GM04504 (cell line): ENCODE measurements around the gene RRP1B.
A peak's percentile ranks its signal among the peaks of the same experiment; 100 is the strongest.

Experiments used
- DNase-seq: peaks from one replicate; pipeline ENCODE4 v3.0.0-alpha.2; 2012; ENCODE audit warnings: low read depth

The RRP1B gene

DNA sequence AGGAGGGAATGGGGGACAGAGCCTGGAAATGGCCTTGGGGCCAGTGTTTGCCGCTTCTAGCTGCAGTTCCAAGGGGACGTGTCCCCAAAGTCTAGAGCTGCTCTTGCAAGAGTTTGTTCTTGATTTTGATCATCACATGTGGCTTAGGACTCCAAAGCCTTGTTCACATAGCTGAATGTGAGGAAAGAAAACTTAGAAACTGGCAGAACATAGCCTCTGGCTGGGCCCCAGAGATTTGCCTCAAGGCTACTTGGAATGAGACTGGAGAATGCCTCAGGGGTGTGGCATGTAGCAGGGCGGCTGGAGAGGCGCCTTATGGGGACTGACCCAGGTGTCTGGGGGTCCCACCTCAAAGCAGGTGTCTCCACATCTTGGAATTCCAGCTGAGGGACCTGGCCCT is 61.8 kb downstream of the RRP1B start:
- no peak for DNase-seq

DNA sequence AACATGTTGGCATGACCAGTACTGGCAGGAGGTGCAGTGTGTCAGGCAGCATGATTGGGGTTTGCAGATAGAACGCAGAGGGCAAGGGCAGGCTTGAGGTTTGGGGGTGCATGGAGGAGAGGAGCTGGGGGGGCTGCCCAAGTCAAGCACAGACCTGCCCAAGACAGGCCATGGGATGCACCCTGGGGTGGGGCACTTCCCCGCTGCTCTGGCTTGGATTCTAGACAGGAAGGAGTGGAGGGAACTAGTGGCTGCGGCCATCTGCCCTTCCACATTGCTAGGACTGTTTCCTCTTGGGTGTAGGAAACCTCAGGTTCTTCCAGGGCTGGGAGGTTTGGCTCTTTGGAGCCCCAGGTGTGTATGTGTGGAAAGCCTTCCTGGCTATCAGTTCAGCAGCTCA is 62.6 kb downstream of the RRP1B start:
- no peak for DNase-seq

DNA sequence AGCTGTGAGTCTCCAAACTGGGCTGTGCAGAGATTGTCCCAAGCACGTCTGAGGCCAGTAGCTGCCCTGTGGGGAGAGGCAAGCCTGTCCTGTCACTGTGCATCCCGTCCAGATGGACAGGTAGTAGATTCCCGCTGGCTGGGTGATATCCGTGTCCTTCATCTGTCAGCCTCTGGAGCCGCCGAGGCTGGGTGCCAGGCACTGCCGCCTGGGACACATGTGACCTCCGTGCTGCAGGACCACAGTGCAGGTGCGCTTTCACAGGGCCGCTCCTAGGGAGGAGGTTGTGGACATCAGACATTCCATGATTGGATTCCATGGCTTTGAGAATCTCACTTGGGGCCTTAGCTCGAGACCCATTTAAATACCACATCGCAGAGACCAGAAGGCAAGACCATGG is 64.3 kb downstream of the RRP1B start:
- DNase-seq = no peak

DNA sequence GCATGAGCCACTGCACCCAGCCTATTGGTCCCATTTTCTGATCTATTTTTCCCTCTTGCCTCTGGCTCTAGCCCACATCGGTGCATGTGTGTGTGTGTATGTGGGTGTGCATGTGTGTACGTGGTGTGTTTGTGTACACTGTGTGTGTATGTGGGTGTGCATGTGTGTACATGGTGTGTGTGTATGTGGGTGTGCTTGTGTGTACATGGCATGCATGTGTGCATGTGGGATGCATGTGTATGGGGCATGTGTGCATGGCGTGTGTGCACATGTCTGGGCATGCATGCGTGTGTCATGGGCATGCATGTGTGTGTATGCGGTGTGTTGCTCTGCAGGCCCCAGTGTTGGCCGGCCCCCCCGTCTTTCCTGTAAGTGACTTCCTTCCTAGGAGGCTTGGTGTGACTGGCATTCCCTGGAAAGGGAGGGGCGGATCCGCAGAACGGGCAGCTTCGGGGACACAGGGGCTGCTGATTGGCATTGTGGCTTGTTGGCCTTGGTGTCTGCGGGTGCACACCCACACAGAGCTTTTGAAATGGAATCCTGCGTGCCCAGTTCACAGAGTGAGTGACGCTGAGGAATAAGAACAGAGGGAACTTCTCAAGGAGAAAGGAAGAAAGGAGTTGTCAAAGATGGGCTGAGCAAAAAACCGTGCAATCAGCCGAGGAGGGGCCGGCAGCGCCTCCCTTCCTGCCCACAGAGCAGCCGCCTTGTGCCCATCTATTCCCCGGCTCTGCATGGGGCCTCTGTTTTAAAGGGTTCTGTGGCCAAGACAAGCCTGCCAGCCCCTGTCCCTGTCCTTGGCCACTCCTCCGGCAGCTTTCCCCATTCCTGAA is 67.5 kb downstream of the RRP1B start:
- DNase-seq = no peak

DNA sequence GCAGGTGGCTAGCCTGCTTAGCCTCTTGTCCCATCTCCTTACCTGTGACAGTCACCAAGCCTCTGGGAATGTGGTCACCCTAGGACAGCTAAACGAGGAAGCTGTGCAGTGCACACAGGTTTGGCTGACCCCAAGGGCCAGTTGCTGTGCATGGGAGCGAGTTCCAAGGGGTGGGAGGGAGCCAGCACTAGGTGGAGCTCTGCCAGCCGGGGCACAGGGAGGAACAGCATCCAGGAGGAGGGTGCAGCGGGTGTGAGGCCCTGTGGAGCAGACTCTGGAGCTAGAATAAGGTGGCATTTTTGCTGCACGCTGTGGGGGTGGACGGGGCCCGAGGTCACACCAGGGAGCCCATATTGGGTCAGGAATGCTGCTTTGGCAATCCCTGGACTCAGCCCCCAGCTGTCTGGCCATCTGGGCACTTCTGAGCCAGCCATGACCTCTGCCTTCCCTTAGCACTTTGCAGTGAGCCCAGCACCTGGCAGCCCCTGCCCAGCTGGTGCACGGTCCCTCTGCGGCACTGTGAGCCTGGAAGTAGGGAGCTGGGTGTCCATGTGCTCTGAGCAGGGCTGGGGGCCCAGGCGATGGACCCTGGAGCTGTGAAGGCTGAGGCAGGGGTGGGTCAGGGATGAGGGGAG is 68.3 kb downstream of the RRP1B start:
- DNase-seq = no peak

DNA sequence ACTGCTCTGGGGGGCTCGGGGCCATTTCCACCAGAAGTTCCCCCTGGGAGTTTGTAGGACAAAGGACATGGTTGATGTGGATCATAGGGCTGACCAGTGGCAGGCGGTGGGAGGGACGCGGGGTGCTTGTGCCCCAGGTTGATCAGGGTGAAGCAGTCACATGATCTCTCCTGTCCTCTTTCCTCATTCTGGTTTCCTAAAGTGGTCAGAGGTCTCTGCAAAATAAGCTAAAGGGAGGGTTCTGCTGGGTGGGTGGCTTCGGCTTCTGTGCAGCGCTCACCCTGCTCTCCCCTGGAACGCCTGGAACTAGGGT is 68.8 kb downstream of the RRP1B start:
- no peak for DNase-seq

DNA sequence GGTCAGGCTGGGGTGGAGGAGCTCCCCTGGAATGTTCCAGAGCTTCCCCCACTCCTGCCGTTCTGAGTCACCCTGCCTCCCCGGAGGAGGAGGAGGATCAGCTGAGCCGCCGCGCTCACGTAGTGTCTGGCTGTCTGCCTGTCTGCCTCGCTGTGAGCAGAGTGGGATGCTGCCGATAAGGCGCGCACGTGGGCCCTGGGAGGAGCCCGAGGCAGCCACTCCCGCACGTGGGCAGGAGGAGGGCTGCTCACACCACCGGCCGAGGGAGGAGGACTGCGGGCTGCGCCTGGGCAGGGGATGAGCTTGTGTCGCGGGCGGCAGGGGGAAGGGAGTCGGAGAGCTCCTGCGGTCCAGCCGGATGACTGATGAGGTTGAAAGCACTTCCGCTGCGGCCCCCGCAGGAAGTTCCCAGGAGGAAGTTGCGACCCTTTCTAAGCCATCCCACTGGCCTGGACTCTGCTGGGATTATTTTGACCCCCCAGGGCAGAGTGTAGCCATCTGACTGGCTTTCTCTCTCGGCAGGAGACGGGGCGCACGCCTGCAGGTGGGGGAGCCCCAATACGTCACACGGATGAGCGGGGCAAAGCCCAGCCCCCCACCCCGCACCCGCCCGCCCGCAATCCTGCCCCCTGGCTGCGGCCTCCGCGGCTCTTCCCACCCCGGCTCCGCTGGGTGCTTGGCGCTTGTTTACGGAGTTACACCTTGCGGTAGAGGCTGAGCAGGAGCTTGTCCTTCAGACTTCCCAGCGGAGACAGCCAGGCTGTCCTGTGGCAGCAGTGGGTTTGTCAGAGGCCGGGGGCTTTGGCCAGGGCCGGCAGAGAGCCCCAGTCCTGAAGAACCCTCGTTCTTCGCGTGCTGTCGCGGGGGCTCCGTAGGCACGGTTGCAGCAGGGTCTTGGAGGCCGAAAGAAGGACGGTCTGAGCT is 69.4 kb downstream of the RRP1B start:
- peak; percentile 93 for DNase-seq

DNA sequence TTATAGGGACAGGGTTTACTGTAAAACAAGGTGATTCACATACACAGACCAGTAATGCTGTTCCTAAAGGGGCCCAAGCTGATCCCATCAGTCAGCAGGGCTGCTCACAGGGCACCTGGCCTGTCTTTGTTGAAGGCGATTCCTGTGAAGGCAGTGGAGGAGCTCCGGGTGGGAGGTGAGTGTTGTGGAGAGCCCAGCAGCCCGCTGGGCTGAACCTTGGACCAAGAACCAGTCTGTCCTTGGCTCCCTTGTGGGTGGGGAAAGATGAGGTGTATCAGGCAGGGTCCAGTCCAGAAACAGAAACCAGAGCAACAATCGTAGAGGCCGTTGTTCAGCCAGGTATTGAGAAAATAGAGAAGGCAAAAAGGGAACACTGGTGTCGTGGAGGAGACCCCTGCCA is 72.1 kb downstream of the RRP1B start:
- no peak for DNase-seq

DNA sequence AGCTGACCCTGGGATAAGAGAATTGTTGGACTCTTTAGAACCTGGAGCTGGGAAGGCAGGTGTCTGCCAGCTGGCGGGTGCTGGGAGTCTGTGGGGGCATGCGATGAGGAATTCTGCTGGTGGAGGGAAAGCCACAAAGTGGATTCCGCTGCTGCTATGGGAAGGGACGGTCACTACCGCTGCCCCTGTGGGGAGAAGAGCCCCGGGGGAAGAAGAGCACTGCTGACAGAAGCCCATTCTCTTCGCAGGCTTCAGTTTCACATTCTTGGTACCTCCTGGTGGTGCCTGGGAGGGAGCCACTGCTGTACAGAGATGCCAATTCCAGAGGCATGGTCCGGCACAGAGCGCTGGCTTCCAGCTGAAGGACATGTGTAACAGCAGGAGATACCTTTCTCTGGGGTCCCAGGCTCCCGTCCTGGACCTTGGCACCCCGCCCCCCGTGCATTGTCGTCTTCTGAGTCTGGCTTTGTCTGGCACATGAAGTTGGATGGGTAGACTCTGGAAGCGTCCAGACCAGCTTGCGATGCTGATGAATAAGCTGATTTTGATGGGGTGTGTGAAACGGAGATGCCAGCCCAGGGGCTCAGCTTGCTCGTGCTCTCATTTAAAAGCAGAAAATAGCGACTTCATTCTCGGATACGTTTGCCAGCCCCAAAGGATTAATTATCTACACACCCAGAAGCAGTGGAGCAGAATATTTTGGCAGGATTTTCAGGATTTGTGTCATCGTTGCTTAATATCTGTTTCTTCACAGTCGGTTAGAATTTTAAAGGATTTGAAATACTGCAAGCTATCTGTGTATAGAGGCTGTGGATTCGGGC is 72.7 kb downstream of the RRP1B start:
- DNase-seq = peak; percentile 53

DNA sequence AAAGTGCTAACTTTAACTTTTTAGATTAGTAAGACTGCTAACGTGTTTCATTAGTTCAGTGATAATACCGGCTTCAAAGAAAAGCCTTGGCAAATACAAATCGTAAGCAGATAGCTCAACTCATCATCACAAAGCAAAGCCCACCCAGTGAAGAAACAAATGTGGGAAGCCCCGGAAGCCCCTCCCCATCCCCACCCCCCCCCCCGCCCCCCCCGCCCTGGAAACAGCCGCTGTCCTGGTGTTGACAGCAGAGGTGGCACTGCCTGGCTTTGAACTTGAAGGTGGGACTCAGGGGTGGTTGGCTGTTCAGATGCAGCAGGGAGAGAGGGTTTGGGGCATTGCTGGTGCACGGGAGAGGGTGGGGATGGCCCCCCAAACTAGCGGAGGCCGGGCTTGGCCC is 73.7 kb downstream of the RRP1B start:
- no peak for DNase-seq

DNA sequence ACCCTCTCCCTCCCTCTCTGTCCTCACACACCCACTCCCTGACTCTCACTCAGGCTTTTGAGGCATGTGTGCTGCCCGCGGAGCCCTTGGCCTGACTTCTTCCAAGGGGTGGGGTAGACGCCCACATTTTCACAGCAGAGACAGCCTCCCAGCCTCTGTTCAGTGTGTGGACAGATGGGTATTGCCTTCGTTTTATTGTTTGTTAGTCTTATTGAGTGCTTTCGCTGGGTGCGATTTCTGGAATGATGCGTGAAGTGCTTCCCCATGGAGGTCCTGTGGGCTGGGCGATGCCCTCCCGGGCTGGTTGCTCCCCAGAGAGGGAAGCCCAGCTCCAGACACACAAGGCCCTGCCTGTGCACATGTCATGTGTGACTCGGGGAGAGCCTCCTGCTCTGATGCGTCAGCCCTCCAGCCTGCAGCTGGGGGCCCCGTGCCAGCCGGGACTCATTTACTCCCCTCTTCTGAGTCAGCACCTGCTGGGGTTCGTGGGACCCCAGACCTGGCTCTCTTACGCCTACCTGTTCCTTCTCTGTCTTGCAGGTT is 74.2 kb downstream of the RRP1B start:
- no peak for DNase-seq

DNA sequence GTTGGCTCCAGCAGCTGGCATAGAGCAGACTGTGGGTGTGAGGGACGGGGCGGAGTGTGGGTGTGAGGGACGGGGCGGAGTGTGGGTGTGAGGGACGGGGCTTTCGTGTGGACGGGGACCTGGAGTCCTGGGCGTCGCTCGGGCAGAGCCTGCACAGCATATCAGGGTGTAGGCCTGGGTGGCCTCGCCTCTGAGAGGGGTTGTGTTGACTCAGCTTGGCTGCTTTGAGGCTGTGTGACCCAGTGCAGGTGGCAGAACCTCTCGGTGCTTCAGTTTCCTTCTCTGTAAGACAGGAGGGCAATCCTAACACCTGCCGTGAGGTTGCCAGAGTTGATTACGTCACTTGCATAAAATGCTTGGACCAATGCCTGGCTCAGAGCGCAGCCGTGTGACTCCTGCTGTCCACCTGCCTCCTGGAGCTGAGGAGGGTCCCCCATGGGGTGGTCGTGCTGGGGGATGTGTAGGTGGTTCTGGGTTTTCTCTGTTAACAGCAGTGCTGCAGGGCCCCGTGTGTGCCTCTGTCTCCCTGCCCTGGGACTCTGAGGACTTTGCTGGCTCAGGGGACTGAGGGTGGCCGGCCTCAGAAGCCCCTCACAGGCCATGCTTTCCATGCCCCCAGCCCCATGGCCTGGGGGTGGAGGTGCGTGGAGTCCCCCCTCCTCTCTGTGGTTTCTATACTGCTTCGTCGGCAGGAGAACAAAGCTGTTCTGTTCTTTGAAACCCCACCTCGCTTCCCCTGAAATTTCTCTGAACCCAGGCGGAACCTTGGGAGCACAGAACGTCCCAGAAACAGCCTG is 75.0 kb downstream of the RRP1B start:
- no peak for DNase-seq

DNA sequence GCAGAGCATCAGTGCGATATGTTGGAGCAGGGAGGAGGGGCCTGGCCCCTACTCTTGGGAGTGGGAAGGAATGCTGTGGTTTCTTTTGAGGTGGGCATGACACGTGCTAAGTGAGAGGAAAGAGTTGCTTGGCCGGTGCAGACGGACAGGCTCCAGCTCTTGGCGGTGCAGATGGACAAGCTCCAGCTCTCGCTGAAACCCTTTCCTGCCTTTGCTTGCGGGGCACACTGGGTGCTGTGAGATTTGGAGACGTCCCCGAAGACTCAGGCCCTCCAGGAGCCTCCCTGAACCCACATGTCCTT is 75.5 kb downstream of the RRP1B start:
- DNase-seq = no peak

DNA sequence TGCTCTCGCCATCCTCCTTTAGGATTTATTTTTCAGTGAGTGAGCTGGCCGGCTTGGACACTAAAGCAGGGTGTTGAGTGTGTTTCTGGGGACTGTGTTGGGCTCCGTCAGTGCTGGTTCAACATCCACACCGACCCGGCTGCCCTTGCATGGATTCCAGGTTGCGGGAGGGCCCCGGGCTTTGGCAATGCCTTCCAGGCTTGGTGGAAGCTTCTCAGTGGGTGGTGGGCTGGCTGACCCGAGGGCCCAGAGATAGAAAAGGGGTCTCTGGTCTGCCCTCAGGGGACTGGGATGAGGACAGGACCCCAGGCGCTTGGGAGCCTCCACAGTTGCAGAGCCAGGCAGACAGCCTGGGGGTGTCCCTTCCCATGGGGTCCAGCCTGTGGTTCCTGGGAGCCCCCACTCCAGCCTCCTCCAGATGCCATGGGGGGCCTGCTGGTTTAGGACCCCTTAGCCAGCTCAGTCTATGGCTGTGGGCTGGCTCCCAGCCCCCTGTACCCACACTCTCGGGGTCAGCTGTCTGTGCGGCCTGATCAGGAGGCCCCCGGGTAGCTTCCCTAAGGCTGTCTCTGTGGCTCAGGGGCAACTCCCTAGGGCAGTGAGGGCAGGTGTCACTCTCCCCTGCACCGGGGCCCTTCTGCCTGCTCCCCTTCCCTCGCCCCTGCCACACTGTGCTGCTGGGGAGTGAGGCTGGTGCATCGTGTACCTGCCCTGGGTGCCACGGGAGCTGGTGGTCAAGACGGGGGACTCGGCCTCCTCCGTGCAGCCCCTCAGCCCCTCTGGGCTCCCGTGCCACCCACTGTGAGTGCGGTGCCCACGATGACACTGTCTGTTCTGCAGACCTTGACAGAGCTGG is 76.1 kb downstream of the RRP1B start:
- DNase-seq = no peak

DNA sequence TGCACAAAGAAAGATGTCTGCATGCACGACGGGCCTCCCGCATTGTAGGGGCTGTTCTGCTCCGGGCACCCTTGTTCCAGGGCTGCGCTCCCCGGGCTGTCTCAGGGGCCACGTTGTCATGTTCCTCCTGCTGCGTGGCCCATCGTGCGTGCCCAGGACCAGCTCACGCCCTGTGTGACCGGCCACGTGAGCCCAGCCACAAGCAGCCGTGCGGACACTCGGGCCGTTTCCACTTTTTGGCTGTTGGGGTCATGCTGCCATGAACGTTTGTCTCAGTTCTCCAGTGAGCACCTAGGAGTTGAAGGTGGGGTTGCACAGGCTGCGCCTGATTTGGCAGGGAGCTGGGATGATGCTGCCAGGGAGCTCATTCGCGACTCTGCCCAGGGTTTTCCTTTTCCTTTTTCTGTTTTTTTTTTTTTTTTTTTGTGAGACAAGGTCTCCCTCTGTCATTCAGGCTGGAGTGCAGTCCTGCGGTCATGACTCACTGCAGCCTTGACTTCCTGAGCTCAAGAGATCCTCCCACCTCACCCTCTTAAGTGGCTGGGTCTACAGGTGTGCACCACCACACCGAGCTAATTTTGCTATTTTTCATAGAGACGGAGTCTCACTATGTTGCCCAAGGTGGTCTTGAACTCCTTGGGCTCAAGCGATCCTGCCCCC is 77.0 kb downstream of the RRP1B start:
- DNase-seq = no peak

DNA sequence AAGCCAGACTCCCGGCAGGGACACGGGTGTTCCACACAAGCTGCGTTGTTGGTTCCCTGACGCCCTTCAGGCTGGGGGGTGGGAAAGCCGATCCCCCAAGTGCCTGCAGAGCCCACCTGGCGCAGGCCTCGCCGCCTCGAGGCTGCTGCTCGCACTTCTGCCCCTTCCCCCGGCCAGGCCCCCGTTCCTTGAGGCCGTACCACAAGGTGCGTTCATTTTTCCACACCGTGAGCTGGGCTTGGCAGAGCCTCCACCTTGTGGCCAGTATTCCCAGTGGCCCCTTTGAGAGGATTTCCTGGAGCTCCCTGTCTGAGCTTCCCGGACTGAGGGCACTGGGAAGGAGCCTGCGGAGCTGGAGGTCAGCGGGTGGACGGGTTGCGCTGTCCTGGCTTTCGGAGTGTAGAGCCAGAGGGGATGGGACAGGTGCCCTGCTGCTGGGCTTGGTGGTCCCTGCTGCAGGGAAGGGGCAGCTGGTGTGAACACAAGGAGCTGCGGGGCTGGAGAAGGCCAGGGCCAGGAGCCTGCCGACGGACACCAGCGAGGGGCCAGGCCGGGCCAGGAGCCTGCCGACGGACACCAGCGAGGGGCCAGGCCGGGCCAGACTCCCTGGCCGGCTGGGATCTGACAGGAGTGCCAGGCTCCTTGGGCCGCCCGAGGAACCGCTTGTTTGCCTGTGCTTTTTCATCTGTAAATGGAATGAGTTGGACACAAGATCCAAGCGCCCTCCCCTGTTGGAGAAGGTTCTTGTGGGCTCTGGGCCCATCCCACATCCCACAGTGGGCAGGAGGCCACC is 78.0 kb downstream of the RRP1B start:
- DNase-seq = no peak

DNA sequence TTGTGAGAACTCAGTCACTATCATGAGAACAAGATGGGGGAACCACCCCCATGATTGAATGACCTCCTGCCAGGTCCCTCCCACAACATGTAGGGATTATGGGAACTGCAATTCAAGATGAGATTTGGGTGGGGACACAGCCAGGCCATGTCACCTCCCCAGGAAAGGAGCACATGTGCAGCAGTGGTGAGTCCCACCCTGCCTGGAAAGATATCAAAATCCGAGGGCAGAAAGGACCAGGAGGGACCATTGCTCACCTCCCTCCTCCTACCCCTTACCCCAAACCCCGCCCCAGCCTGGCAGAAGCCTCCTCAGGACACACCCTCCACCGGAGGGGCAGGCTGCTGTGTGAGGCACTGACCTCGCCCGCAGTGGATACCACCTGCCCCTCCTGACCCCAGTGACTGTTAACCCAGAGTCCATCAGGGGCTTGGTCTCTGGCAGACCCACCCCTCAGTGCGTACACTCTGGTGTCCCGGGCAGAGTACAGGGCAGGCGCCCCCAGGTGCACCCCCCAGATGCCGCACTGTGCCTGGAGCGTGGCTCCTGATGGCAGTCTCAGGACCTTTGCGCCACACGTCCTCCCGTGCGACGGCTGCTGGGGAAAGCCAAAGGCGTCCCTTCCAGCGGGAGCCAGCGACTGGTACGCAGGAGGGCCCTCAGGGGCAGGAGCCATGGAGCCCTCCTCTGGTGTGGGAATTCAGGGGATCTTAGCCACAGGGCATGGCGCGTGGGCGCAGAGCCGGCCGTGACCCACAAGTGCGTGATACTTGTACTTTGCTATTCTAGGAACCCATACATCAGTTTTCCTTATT is 80.5 kb downstream of the RRP1B start:
- DNase-seq = no peak
